Thyroid gland (tissue), 4 donors: ENCODE data around the gene ATP6V1G2. TPM values are rescaled to one million over a fixed set of nuclear protein-coding genes. Genes with fewer than 3 reads are reported as not detected.

ENCODE experiments used
- small RNA-seq: library from RNA; depleted of rRNA; stranded (forward); fragments of <200 nt; gene quantifications from one replicate; pipeline ENCODE3, GENCODE V24; 2016
- total RNA-seq, 4 donors: library from RNA; depleted of rRNA; stranded (reverse); fragments of >200 nt; gene quantifications; one replicate each; pipeline ENCODE4 v1.2.3, GENCODE V29; 2016

The ATP6V1G2 gene
- total RNA-seq, 4 donors from 2014 or later: 1.2 to 3.9 (median 2.6) TPM

Small RNA genes within 50 kb of the gene (small RNA-seq; reads per million reads assigned to genes)
- not detected for gene AL663061.1
- not detected for gene RF00019
- gene SNORD117: 697 reads per million, percentile 98 among the genes with 10 or more reads in this experiment
- gene SNORD84: not detected

Other genes with a start within 250 kb of the ATP6V1G2 start
- 1,000 to 10,000 TPM in 1 of 4 donors, 100 to 1,000 TPM in 3; 328 to 1,292 (median 594) TPM for gene HLA-B, start 189.4 kb downstream of the ATP6V1G2 start, total RNA-seq
- 10 to 100 TPM; 12.3 to 23.2 (median 15.3) TPM for gene MICA, start 143.0 kb downstream of the ATP6V1G2 start, total RNA-seq
- gene MICB, start 48.5 kb downstream of the ATP6V1G2 start, total RNA-seq: 1 to 10 TPM in 3 of 4 donors, under 1 TPM in 1; 0.89 to 3.4 (median 2.1) TPM
- not detected for gene MCCD1, start 17.6 kb downstream of the ATP6V1G2 start, total RNA-seq
- gene DDX39B, start 4.6 kb downstream of the ATP6V1G2 start, total RNA-seq: 100 to 1,000 TPM; 296 to 339 (median 314) TPM
- gene NFKBIL1, start 1.0 kb upstream of the ATP6V1G2 start, total RNA-seq: 10 to 100 TPM; 23.7 to 34.0 (median 27.5) TPM
- gene LTA, start 25.7 kb upstream of the ATP6V1G2 start, total RNA-seq: not detected
- gene TNF, start 29.0 kb upstream of the ATP6V1G2 start, total RNA-seq: under 1 TPM in 1 of 4 donors, not detected in 3; 0.42 TPM
- gene LTB, start 35.8 kb upstream of the ATP6V1G2 start, total RNA-seq: not detected
- gene LST1, start 39.7 kb upstream of the ATP6V1G2 start, total RNA-seq: 10 to 100 TPM in 1 of 4 donors, 1 to 10 TPM in 2, not detected in 1; 2.5 to 23.4 (median 3.2) TPM
- not detected for gene NCR3, start 46.4 kb upstream of the ATP6V1G2 start, total RNA-seq
- gene AIF1, start 68.6 kb upstream of the ATP6V1G2 start, total RNA-seq: 10 to 100 TPM in 3 of 4 donors, 1 to 10 TPM in 1; 8.1 to 37.8 (median 17.6) TPM
- gene PRRC2A, start 74.1 kb upstream of the ATP6V1G2 start, total RNA-seq: 100 to 1,000 TPM in 1 of 4 donors, 10 to 100 TPM in 3; 68.5 to 127 (median 86.7) TPM
- gene BAG6, start 106.1 kb upstream of the ATP6V1G2 start, total RNA-seq: 100 to 1,000 TPM; 179 to 301 (median 245) TPM
- 1 to 10 TPM; 2.3 to 5.1 (median 4.5) TPM for gene APOM, start 109.3 kb upstream of the ATP6V1G2 start, total RNA-seq
- gene C6orf47, start 114.2 kb upstream of the ATP6V1G2 start, total RNA-seq: 10 to 100 TPM; 23.6 to 32.3 (median 28.7) TPM
- gene GPANK1, start 118.4 kb upstream of the ATP6V1G2 start, total RNA-seq: 10 to 100 TPM; 15.7 to 23.2 (median 22.1) TPM
- gene CSNK2B, start 119.5 kb upstream of the ATP6V1G2 start, total RNA-seq: 100 to 1,000 TPM; 181 to 264 (median 206) TPM
- 10 to 100 TPM in 2 of 4 donors, 1 to 10 TPM in 2; 4.4 to 11.8 (median 9.4) TPM for gene LY6G5B, start 123.4 kb upstream of the ATP6V1G2 start, total RNA-seq
- 1 to 10 TPM in 1 of 4 donors, under 1 TPM in 2, not detected in 1; 0.54 to 7.9 (median 0.83) TPM for gene LY6G5C, start 134.5 kb upstream of the ATP6V1G2 start, total RNA-seq
- gene ABHD16A, start 156.7 kb upstream of the ATP6V1G2 start, total RNA-seq: 10 to 100 TPM; 47.3 to 81.4 (median 71.7) TPM
- gene LY6G6F, start 160.3 kb upstream of the ATP6V1G2 start, total RNA-seq: not detected
- not detected for gene LY6G6D, start 168.7 kb upstream of the ATP6V1G2 start, total RNA-seq
- gene LY6G6C, start 175.1 kb upstream of the ATP6V1G2 start, total RNA-seq: not detected
- gene MPIG6B, start 176.8 kb upstream of the ATP6V1G2 start, total RNA-seq: 1 to 10 TPM in 1 of 4 donors, under 1 TPM in 1, not detected in 2; 0.54 to 1.8 TPM
- 100 to 1,000 TPM in 3 of 4 donors, 10 to 100 TPM in 1; 99.9 to 117 (median 114) TPM for gene DDAH2, start 182.7 kb upstream of the ATP6V1G2 start, total RNA-seq
- 100 to 1,000 TPM; 222 to 314 (median 247) TPM for gene CLIC1, start 189.9 kb upstream of the ATP6V1G2 start, total RNA-seq
- 10 to 100 TPM in 1 of 4 donors, 1 to 10 TPM in 3; 5.6 to 11.2 (median 7.2) TPM for gene MSH5, start 193.4 kb upstream of the ATP6V1G2 start, total RNA-seq
- gene SAPCD1, start 216.0 kb upstream of the ATP6V1G2 start, total RNA-seq: 1 to 10 TPM in 3 of 4 donors, not detected in 1; 2.0 to 4.2 (median 3.0) TPM
- 1 to 10 TPM; 1.2 to 8.9 (median 5.4) TPM for gene VWA7, start 230.7 kb upstream of the ATP6V1G2 start, total RNA-seq
- 100 to 1,000 TPM in 1 of 4 donors, 10 to 100 TPM in 3; 33.8 to 120 (median 39.9) TPM for gene VARS1, start 249.1 kb upstream of the ATP6V1G2 start, total RNA-seq